Measurements from ENCODE around the gene PCK2. TPM values are rescaled to one million over a fixed set of nuclear protein-coding genes. Genes with fewer than 3 reads are reported as not detected.

The PCK2 gene
- total RNA-seq, 1 donor from 2014 or later, result 3.1 TPM

DNA sequence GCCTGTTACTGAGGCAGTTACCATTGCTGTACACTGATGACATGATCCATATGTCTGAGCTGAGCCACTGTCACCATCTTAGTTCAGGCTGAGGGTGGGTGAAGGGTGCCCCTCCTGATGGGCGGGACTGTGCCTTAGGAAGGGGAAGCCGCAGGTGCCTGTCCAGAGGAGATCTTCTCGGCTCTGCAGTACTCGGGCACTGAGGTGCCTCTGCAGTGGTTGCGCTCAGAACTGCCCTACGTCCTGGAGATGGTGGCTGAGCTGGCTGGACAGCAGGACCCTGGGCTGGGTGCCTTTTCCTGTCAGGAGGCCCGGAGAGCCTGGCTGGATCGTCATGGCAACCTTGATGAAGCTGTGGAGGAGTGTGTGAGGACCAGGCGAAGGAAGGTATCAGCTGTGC lies 56.9 kb downstream of the PCK2 start:
- no peak overlapping the region for H3K27ac ChIP-seq (replicated peaks)
- peaks cover 37% of the 10 kb centered on the region for H3K4me1 ChIP-seq
- H3K27me3 ChIP-seq (ENCODE audit: low read depth), result no peaks in the 10 kb centered on the region
- intact Hi-C loops (cut with micrococcal nuclease), result no loop called here
- peaks cover 76% of the 10 kb centered on the region for H3K36me3 ChIP-seq
- TF ChIP-seq, protein P1, sequence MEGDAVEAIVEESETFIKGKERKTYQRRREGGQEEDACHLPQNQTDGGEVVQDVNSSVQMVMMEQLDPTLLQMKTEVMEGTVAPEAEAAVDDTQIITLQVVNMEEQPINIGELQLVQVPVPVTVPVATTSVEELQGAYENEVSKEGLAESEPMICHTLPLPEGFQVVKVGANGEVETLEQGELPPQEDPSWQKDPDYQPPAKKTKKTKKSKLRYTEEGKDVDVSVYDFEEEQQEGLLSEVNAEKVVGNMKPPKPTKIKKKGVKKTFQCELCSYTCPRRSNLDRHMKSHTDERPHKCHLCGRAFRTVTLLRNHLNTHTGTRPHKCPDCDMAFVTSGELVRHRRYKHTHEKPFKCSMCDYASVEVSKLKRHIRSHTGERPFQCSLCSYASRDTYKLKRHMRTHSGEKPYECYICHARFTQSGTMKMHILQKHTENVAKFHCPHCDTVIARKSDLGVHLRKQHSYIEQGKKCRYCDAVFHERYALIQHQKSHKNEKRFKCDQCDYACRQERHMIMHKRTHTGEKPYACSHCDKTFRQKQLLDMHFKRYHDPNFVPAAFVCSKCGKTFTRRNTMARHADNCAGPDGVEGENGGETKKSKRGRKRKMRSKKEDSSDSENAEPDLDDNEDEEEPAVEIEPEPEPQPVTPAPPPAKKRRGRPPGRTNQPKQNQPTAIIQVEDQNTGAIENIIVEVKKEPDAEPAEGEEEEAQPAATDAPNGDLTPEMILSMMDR (IDR thresholded peaks at IDR 0.05; ENCODE audit: borderline replicate concordance), result no peak
- no peak for DNase-seq
- H3K4me3 ChIP-seq, result no peak overlapping the region
- no peaks in the 10 kb centered on the region for H3K9me3 ChIP-seq (replicated peaks)

DNA sequence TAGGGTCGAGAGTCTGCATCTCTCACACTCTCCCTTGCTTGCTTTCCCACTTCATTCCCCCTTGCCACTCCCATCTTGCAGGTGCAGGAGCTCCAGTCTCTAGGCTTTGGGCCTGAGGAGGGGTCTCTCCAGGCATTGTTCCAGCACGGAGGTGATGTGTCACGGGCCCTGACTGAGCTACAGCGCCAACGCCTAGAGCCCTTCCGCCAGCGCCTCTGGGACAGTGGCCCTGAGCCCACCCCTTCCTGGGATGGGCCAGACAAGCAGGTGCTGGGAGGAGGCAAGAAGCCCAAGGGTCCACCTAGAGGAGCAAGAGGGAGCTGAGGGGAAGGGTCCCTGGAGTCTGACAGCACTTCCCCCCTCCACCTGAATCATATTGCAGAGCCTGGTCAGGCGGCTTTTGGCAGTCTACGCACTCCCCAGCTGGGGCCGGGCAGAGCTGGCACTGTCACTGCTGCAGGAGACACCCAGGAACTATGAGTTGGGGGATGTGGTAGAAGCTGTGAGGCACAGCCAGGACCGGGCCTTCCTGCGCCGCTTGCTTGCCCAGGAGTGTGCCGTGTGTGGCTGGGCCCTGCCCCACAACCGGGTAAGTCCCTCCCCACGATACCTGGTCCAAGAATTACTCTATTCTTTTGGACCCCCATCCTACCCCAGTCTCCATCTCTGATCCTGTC lies 57.4 kb downstream of the PCK2 start:
- no peak for DNase-seq
- intact Hi-C loops (cut with micrococcal nuclease), result no loop called here
- no peaks in the 10 kb centered on the region for H3K9me3 ChIP-seq (replicated peaks)

More for the DNA sequence above, 57.4 kb downstream of the PCK2 start:
- Histone ChIP-seq H3K4me1 (peaks cover 33% of the 10 kb centered on the region), H3K27me3 (ENCODE audit: low read depth) (no peaks in the 10 kb centered on the region), H3K4me3 (no peak overlapping the region), H3K27ac (replicated peaks) (no peak overlapping the region), H3K36me3 (peaks cover 81% of the 10 kb centered on the region)
- TF ChIP-seq, protein P1 (IDR thresholded peaks at IDR 0.05; ENCODE audit: borderline replicate concordance), result no peak

Small RNA genes lying within 50 kb of the gene (microRNA-seq; reads per million reads assigned to microRNA genes)
- not detected for gene MIR7703

Other genes starting within 250 kb of the PCK2 start
- gene DHRS4, start 140.5 kb upstream of the PCK2 start, total RNA-seq, result 30.8 TPM
- 15.7 TPM for gene DHRS4L2, start 105.4 kb upstream of the PCK2 start, total RNA-seq
- gene CARMIL3, start 42.3 kb upstream of the PCK2 start, total RNA-seq, result 0.11 TPM
- not detected for gene CPNE6, start 22.7 kb upstream of the PCK2 start, total RNA-seq
- 74.7 TPM for gene DCAF11, start 20.5 kb downstream of the PCK2 start, total RNA-seq
- gene NRL, start 20.6 kb downstream of the PCK2 start, total RNA-seq, result 1.5 TPM
- gene FITM1, start 36.3 kb downstream of the PCK2 start, total RNA-seq, result 148 TPM
- gene PSME1, start 41.9 kb downstream of the PCK2 start, total RNA-seq, result 108 TPM
- 14.5 TPM for gene EMC9, start 47.3 kb downstream of the PCK2 start, total RNA-seq
- gene PSME2, start 52.3 kb downstream of the PCK2 start, total RNA-seq, result 89.7 TPM
- gene RNF31, start 53.2 kb downstream of the PCK2 start, total RNA-seq, result 34.8 TPM
- 24.0 TPM for gene IRF9, start 67.0 kb downstream of the PCK2 start, total RNA-seq
- 1.6 TPM for gene REC8, start 77.8 kb downstream of the PCK2 start, total RNA-seq
- gene IPO4, start 94.5 kb downstream of the PCK2 start, total RNA-seq, result 13.3 TPM
- gene TM9SF1, start 101.1 kb downstream of the PCK2 start, total RNA-seq, result 22.2 TPM
- not detected for gene TSSK4, start 111.4 kb downstream of the PCK2 start, total RNA-seq
- 33.1 TPM for gene CHMP4A, start 119.2 kb downstream of the PCK2 start, total RNA-seq
- 16.6 TPM for gene MDP1, start 121.8 kb downstream of the PCK2 start, total RNA-seq
- 214 TPM for gene NEDD8, start 138.1 kb downstream of the PCK2 start, total RNA-seq
- 29.7 TPM for gene GMPR2, start 138.6 kb downstream of the PCK2 start, total RNA-seq
- 30.6 TPM for gene TINF2, start 148.3 kb downstream of the PCK2 start, total RNA-seq
- 0.96 TPM for gene TGM1, start 168.9 kb downstream of the PCK2 start, total RNA-seq
- 22.3 TPM for gene RABGGTA, start 177.3 kb downstream of the PCK2 start, total RNA-seq
- 6.9 TPM for gene DHRS1, start 205.5 kb downstream of the PCK2 start, total RNA-seq
- 23.4 TPM for gene NOP9, start 205.5 kb downstream of the PCK2 start, total RNA-seq
- 3.1 TPM for gene CIDEB, start 213.7 kb downstream of the PCK2 start, total RNA-seq
- gene LTB4R2, start 215.8 kb downstream of the PCK2 start, total RNA-seq, result 0.71 TPM
- gene LTB4R, start 217.2 kb downstream of the PCK2 start, total RNA-seq, result 1.8 TPM
- 26.6 TPM for gene ADCY4, start 240.8 kb downstream of the PCK2 start, total RNA-seq
- 3.6 TPM for gene RIPK3, start 245.7 kb downstream of the PCK2 start, total RNA-seq

Data from left ventricle myocardium inferior (tissue), 1 donor.